NT2/D1 (cell line): ENCODE results near the gene DBI.

ENCODE experiments used
- DNase-seq: peaks from one replicate; pipeline ENCODE4 v3.0.0-alpha.2; 2011; ENCODE audit warnings: low read depth, low spot score
- H3K27me3 ChIP-seq: 2 replicates; pipeline ENCODE4 v1.6.0; 2011; ENCODE audit warnings: mild to moderate bottlenecking; ENCODE audit not compliant: insufficient read length, insufficient read depth
- H3K36me3 ChIP-seq: 2 replicates; pipeline ENCODE4 v1.6.1; 2011; ENCODE audit warnings: mild to moderate bottlenecking, low read length, mixed read lengths; ENCODE audit not compliant: insufficient read depth, insufficient read length
- H3K4me1 ChIP-seq: 2 replicates; pipeline ENCODE4 v1.5.1; 2011; ENCODE audit not compliant: insufficient read depth, insufficient read length
- H3K4me3 ChIP-seq: 2 replicates; pipeline ENCODE4 v1.5.1; 2011; ENCODE audit warnings: low read depth; ENCODE audit not compliant: insufficient read length
- H3K9ac ChIP-seq: 2 replicates; pipeline ENCODE4 v1.6.0; 2011; ENCODE audit warnings: low read depth; ENCODE audit not compliant: insufficient read length
- H3K9me3 ChIP-seq: 2 replicates; pipeline ENCODE4 v1.5.1; 2011; ENCODE audit warnings: mild to moderate bottlenecking, low read length; ENCODE audit not compliant: insufficient read depth
- SUZ12 ChIP-seq: IDR thresholded peaks from 2 replicates; pipeline ENCODE4 v1.6.1; 2011; ENCODE audit not compliant: insufficient read length, insufficient read depth; ENCODE audit errors: extremely low read depth
- YY1 ChIP-seq: IDR thresholded peaks from 2 replicates; pipeline ENCODE4 v1.6.1; 2011; ENCODE audit not compliant: insufficient read length, insufficient read depth
- ZNF274 ChIP-seq: IDR thresholded peaks from 2 replicates; pipeline ENCODE4 v1.6.1; 2011; ENCODE audit warnings: mild to moderate bottlenecking, low read depth, low read length

The DBI gene

GRCh38 chr2:119349289-119349688 is 17.5 kb upstream of the DBI start:
- no peaks in the 10 kb centered on the region for H3K9me3 ChIP-seq
- H3K4me3 ChIP-seq = no peak overlapping the region
- no peaks in the 10 kb centered on the region for H3K27me3 ChIP-seq
- no peak for TF ChIP-seq SUZ12
- no peak for TF ChIP-seq ZNF274
- no peak for TF ChIP-seq YY1
- no peaks in the 10 kb centered on the region for H3K36me3 ChIP-seq
- H3K4me1 ChIP-seq = peaks cover 5% of the 10 kb centered on the region
- DNase-seq = no peak
- no peak overlapping the region for H3K9ac ChIP-seq

GRCh38 chr2:119350311-119350998 is 16.3 kb upstream of the DBI start:
- Histone ChIP-seq H3K9ac (no peak overlapping the region), H3K36me3 (no peaks in the 10 kb centered on the region), H3K4me1 (peaks cover 5% of the 10 kb centered on the region), H3K9me3 (no peaks in the 10 kb centered on the region), H3K4me3 (no peak overlapping the region), H3K27me3 (no peaks in the 10 kb centered on the region)
- DNase-seq = no peak
- no peak for TF ChIP-seq SUZ12
- TF ChIP-seq ZNF274 = no peak
- no peak for TF ChIP-seq YY1

DNA sequence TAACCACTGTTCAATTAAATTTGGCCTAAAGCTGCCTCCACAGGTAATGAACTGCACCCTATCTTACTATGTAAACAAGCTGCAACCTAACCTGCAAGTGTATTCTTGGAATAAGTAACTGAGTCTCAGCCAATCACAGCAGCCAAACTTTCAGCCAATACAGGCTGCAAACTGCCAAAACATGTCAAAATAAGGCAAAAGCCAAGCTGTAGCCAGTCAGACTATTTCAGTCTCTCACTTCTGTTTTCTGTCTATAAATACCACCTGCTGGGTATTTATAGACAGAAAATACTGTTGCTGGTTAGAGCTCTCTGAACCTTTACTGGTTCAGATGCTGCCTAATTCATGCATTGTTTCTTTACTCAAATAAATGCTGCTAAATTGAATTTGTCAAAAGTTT is 14.4 kb upstream of the DBI start:
- no peak for TF ChIP-seq YY1
- TF ChIP-seq SUZ12 = no peak
- TF ChIP-seq ZNF274 = no peak
- H3K9me3 ChIP-seq = no peaks in the 10 kb centered on the region
- H3K36me3 ChIP-seq = no peaks in the 10 kb centered on the region
- H3K4me1 ChIP-seq = peaks cover 5% of the 10 kb centered on the region
- no peak overlapping the region for H3K4me3 ChIP-seq
- no peak overlapping the region for H3K9ac ChIP-seq
- no peaks in the 10 kb centered on the region for H3K27me3 ChIP-seq
- DNase-seq = no peak

DNA sequence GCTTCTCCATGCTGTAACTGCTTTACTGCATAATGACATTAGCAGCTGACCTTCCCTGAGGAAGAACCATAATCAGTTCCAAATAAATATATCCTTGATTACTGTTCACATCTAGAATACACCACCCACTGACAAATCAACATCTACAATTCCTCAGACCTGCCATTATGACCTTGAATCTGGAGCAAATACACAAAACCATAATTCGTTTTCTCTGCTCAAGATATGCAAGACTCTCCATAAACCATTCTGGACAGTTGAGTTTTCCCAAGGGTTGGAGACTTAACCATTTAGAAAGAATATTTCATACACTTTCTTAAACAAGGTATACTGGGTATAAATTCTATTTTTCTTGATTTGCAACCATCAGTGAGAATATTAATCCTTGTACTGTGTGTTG is 11.9 kb upstream of the DBI start:
- Histone ChIP-seq H3K4me3 (no peak overlapping the region), H3K9me3 (no peaks in the 10 kb centered on the region), H3K9ac (no peak overlapping the region), H3K4me1 (no peaks in the 10 kb centered on the region), H3K27me3 (no peaks in the 10 kb centered on the region), H3K36me3 (no peaks in the 10 kb centered on the region)
- no peak for DNase-seq
- TF ChIP-seq ZNF274 (no peak), YY1 (no peak)

DNA sequence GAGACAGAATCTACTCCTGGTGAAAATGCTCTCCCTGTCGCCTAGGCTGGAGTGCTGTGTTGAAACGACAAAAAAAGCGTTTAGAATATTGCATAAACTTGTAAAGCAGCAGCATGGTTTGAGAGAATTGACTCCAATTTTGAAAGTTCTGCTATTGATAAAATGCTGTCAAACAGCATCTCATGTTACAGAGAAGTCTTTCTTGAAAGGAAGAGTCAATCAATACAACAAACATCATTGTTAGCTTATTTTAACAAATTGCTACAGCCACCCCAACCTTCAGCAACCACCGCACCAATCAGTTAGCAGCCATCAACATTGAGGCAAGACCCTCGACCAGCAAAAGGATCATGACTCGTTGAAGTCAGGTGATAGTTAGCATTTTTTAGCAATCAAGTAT is 7.0 kb upstream of the DBI start:
- Histone ChIP-seq H3K4me1 (peaks cover 3% of the 10 kb centered on the region), H3K9me3 (no peaks in the 10 kb centered on the region), H3K27me3 (no peaks in the 10 kb centered on the region), H3K4me3 (no peak overlapping the region), H3K36me3 (no peaks in the 10 kb centered on the region), H3K9ac (no peak overlapping the region)
- TF ChIP-seq SUZ12 = no peak
- TF ChIP-seq ZNF274 = no peak
- TF ChIP-seq YY1 = no peak
- DNase-seq = no peak

GRCh38 chr2:119360423-119360966 is 6.3 kb upstream of the DBI start:
- no peak overlapping the region for H3K9ac ChIP-seq
- TF ChIP-seq ZNF274 = no peak
- TF ChIP-seq YY1 = no peak
- no peak for TF ChIP-seq SUZ12
- no peak for DNase-seq
- no peaks in the 10 kb centered on the region for H3K9me3 ChIP-seq
- no peaks in the 10 kb centered on the region for H3K36me3 ChIP-seq
- H3K27me3 ChIP-seq = no peaks in the 10 kb centered on the region
- H3K4me1 ChIP-seq = peaks cover 3% of the 10 kb centered on the region
- no peak overlapping the region for H3K4me3 ChIP-seq

DNA sequence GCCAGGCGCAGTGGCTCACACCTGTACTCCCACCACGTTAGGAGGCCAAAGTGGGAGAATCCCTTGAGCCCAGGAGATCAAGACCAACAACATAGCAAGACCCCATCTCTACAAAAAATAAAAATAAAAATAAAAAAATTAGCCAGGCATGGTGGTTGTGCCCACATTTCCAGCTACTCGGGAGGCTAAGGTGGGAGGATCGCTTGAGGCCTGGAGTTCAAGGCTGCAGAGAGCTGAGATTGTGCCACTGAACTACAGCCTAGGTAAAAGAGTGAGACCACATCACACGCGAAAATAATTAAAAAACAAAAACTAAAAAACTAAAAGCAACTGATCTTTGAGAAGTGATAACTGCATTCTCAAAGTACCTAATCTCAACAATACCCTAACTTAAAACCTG is 2.0 kb upstream of the DBI start:
- H3K9ac ChIP-seq = no peak overlapping the region
- peaks cover 18% of the 10 kb centered on the region for H3K36me3 ChIP-seq
- H3K9me3 ChIP-seq = no peaks in the 10 kb centered on the region
- TF ChIP-seq ZNF274 (no peak), SUZ12 (no peak), YY1 (no peak)
- H3K27me3 ChIP-seq = no peaks in the 10 kb centered on the region
- H3K4me3 ChIP-seq = no peak overlapping the region
- H3K4me1 ChIP-seq = peaks cover 3% of the 10 kb centered on the region
- DNase-seq = no peak
